8988T (cell line): ENCODE data around the gene COG3.

Experiments used
- DNase-seq: peaks from one replicate; pipeline ENCODE4 v3.0.0; 2011

COG3 gene

DNA sequence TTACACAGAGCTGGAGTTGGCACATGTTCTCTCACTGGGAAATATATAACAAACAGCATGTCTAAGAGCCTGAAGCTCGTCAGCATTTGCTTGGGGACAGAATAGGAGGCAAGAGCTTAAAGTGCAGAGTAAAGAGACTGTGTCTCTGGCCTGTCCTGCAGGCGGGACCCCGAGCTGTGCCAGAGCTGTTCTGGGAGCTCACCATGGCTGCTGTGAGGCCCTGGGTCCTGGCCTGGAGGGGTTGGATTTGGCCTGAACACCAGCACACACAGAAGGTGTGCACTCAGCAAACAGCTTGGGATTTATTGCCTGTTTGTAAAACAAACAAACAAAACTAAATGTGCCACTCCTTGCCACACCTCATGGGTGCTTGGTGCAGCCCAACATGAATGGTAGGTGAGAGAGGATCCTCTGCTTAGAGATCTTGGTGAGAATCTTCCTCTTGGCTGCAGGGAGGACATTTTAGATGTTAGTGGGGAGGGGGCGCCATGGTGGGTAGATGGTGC lies 89.9 kb downstream of the COG3 start:
- no peak for DNase-seq

DNA sequence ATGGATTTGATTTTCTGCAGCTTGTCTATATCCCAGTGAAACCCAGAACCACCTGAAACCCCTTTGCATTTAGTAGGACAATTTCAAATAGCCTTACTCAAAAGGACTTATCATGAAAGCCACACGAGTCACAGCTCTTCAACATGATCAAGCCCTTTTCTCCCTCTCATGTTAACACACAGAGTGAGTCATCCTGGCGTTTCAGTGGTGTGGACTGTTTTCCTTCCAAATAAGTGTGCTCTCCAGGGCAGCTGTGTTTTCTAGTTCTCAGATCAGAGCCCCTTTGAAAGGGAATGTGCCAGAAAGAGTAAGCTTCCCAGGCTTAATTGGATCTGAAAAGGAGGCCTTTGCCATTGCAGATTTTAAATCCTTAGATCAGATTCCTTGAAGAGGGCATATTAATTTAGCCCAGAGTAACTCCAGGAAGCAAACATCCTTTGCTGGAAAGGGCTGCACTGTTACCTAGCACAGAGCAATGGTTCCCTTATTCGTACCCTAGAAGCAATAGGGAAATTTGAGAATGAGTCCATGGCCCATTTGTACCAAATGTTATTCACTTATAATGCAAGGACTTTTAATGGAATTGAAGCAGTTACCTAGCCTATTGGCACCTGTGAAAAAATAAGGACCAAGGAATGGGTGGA lies 99.5 kb downstream of the COG3 start:
- DNase-seq, result no peak

GRCh38 chr13:45565331-45565730 lies 100.6 kb downstream of the COG3 start:
- no peak for DNase-seq

DNA sequence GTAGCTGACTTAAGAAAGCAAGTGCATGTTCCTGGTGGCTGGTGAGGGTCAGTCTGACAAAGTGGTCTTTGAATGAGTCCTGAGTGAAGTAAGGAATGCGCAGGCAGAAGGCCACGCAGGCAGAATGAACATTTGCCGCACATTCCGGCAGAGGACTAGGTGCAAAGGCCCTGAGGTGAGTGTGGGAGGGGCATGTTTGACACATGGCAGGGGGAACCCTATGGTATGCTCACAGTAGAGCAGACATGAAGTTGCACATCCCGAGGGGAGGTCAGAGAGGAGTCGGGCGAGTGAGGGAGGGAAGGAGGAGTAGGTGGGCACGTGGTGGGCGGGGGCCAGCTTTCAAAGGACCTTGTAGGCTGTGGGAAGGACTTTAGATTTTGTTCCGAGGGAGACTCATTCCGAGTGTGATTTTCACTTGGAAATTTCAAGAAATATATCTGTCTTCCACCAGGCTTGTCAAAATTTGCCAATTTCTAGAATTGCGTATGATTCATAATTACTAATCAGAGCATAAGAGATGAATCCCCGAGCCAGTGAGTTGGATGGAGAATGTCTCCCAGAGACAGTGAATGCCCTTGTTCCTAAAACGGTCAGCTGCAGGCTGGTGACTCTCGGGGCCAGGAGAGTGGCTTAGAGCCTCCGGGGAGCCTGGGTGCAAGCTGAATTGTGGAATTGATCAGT lies 110.5 kb downstream of the COG3 start:
- DNase-seq, result no peak

DNA sequence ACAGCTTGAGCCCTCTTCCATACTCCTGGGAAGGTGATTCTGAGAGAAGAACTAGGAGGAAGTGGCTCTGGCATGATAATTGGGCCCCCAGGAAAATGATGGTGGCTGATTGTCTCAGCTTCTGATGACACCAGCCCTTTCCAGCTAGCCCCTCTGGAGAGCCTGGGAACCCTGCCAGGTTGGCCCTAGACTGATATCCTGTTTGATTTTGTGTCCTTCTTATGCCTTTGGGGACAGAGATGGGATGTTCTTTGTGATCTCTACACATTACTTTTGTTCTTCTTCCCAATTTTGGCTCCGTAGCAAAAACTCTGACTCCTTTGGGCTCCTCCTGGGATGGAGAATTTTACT lies 111.1 kb downstream of the COG3 start:
- no peak for DNase-seq

GRCh38 chr13:45576466-45576865 lies 111.7 kb downstream of the COG3 start:
- DNase-seq, result no peak

- DNase-seq, result no peak
Observed at GRCh38 chr13:45582408-45583076, 117.8 kb downstream of the COG3 start.

DNA sequence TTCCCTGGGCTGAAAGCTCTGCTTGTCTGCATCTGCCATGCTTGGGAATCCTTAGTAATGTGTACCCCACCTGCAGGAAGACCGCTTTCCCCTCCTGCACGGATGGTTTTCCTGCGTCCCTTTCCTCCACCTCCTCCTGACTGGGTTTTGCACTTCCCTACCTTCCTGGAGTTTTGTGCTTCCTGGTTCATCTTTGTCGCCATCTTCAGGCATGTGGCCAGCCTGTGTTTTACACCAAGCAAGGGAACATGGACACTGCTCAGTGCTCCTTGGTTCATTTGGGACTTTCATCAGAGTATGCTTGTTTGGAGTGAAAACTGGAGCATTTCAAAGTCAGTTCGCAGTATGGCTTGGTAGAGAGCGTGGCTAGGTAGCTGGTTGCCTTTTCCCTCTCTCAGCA lies 120.1 kb downstream of the COG3 start:
- DNase-seq, result no peak
